KBM-7 (cell line): ENCODE results near the gene TMC1.
"Not testable (repeated sequence)": the region's sequence is repeated elsewhere in the genome, so short reads cannot be mapped to it uniquely, and the experiment has no call there.

ENCODE experiments used
- DNase-seq: peaks from one replicate; pipeline ENCODE4 v3.0.0-alpha.2; 2015
- in situ Hi-C: fragments of 300-500 bp; cut with MboI; formaldehyde crosslinking; loops from 2 replicates; pipeline ENCODE4 v1.14.3; 2020; ENCODE audit warnings: low sequenced_read_pairs, low pct_unique_long_range_greater_than_20kb, mixed read lengths

Gene TMC1

GRCh38 chr9:72786948-72787347 is 265.5 kb downstream of the TMC1 start:
- in situ Hi-C loops = no loop called here
- DNase-seq = no peak

GRCh38 chr9:72788966-72789735 is 267.7 kb downstream of the TMC1 start:
- no peak for DNase-seq
- in situ Hi-C loops = no loop called here

GRCh38 chr9:72789885-72790284 is 268.5 kb downstream of the TMC1 start:
- in situ Hi-C loops = no loop called here

GRCh38 chr9:72790989-72791388 is 269.6 kb downstream of the TMC1 start:
- in situ Hi-C loops = no loop called here
- DNase-seq = no peak

More at GRCh38 chr9:72789885-72790284, 268.5 kb downstream of the TMC1 start:
- DNase-seq = no peak

GRCh38 chr9:72791436-72791835 is 270.0 kb downstream of the TMC1 start:
- in situ Hi-C loops = no loop called here
- DNase-seq = no peak

GRCh38 chr9:72794946-72795345 is 273.5 kb downstream of the TMC1 start:
- in situ Hi-C loops = no loop called here
- no peak for DNase-seq

- in situ Hi-C loops = no loop called here
- no peak for DNase-seq
Measured at GRCh38 chr9:72800328-72800994, 279.1 kb downstream of the TMC1 start.

GRCh38 chr9:72805238-72805637 is 283.8 kb downstream of the TMC1 start:
- DNase-seq = no peak
- in situ Hi-C loops = no loop called here

- in situ Hi-C loops, DNase-seq: not testable (repeated sequence)
Measured at GRCh38 chr9:72806313-72806809, 285.0 kb downstream of the TMC1 start.

GRCh38 chr9:72807765-72808445 is 286.5 kb downstream of the TMC1 start:
- in situ Hi-C loops = no loop called here
- DNase-seq = no peak

GRCh38 chr9:72808446-72808768 is 287.0 kb downstream of the TMC1 start:
- no peak for DNase-seq
- in situ Hi-C loops = no loop called here

- in situ Hi-C loops = no loop called here
- no peak for DNase-seq
Measured at GRCh38 chr9:72809586-72809985, 288.2 kb downstream of the TMC1 start.

- DNase-seq = no peak
Measured at GRCh38 chr9:72812559-72813111, 291.2 kb downstream of the TMC1 start.

GRCh38 chr9:72813544-72813943 is 292.1 kb downstream of the TMC1 start:
- DNase-seq = no peak
- in situ Hi-C loops = no loop called here

More at GRCh38 chr9:72812559-72813111, 291.2 kb downstream of the TMC1 start:
- in situ Hi-C loops = no loop called here

GRCh38 chr9:72814083-72814597 is 292.7 kb downstream of the TMC1 start:
- in situ Hi-C loops = no loop called here
- no peak for DNase-seq

- DNase-seq = no peak
- in situ Hi-C loops = no loop called here
Measured at GRCh38 chr9:72816666-72817065, 295.3 kb downstream of the TMC1 start.

- in situ Hi-C loops = no loop called here
- DNase-seq = no peak
Measured at GRCh38 chr9:72817413-72817812, 296.0 kb downstream of the TMC1 start.

GRCh38 chr9:72818385-72818784 is 297.0 kb downstream of the TMC1 start:
- in situ Hi-C loops = no loop called here

GRCh38 chr9:72823971-72824370 is 302.6 kb downstream of the TMC1 start:
- in situ Hi-C loops = no loop called here

More at GRCh38 chr9:72818385-72818784, 297.0 kb downstream of the TMC1 start:
- DNase-seq = no peak

More at GRCh38 chr9:72823971-72824370, 302.6 kb downstream of the TMC1 start:
- DNase-seq = no peak
